HepG2 (cell line): ENCODE data around the gene TPGS1. TPM values are rescaled to one million over a fixed set of nuclear protein-coding genes. Genes with fewer than 3 reads are reported as not detected.
A peak's percentile ranks its signal among the peaks of the same experiment; 100 is the strongest.

ENCODE experiments used
- EP300 ChIP-seq, 3 experiments: sonication (generic) in 1 of 3; formaldehyde crosslinking in 1 of 3; IDR thresholded peaks; 2 replicates each; pipeline versions ENCODE4 v1.5.1 to v1.6.1; 2011 to 2020; ENCODE audit warnings: low read depth in 2 of 3, low read length in 2 of 3, borderline replicate concordance in 1 of 3, improper control_type of control experiment in 1 of 3, mild to moderate bottlenecking in 1 of 3, missing genetic modification reagents in 1 of 3, moderate library complexity in 1 of 3
- FOSL2 ChIP-seq: sonication (generic); formaldehyde crosslinking; IDR thresholded peaks from 2 replicates; pipeline ENCODE4 v1.4.0; 2020; ENCODE audit warnings: missing genetic modification reagents
- HNRNPK ChIP-seq: fragments of 200-400 bp; formaldehyde crosslinking; IDR thresholded peaks from 2 replicates; pipeline ENCODE4 v1.6.1; 2018; ENCODE audit warnings: low read length, low read depth, moderate library complexity, mild to moderate bottlenecking; ENCODE audit not compliant: poor library complexity, severe bottlenecking
- MAFF ChIP-seq: IDR thresholded peaks from 2 replicates; pipeline ENCODE4 v1.6.1; 2011; ENCODE audit warnings: low read depth, low read length, improper control_type of control experiment
- MIER3 ChIP-seq: IDR thresholded peaks from 2 replicates; pipeline ENCODE4 v1.6.1; 2016; ENCODE audit warnings: missing compliant biosample characterization, borderline replicate concordance
- MIXL1 ChIP-seq: IDR thresholded peaks from 2 replicates; pipeline ENCODE4 v1.6.1; 2016
- NFKB2 ChIP-seq: sonication (generic); formaldehyde crosslinking; IDR thresholded peaks from 2 replicates; pipeline ENCODE4 v1.4.0; 2020; ENCODE audit warnings: missing genetic modification reagents, borderline replicate concordance
- PHF20 ChIP-seq: sonication (generic); formaldehyde crosslinking; IDR thresholded peaks from 2 replicates; pipeline ENCODE4 v1.5.0; 2020; ENCODE audit warnings: mild to moderate bottlenecking, missing genetic modification reagents
- PTBP1 ChIP-seq: fragments of 200-400 bp; formaldehyde crosslinking; IDR thresholded peaks from 2 replicates; pipeline ENCODE4 v1.6.1; 2018; ENCODE audit warnings: low read length, low read depth; ENCODE audit not compliant: poor library complexity, severe bottlenecking
- RORA ChIP-seq: sonication (generic); formaldehyde crosslinking; IDR thresholded peaks from 2 replicates; pipeline ENCODE4 v1.5.0; 2020; ENCODE audit warnings: mild to moderate bottlenecking, missing genetic modification reagents, moderate library complexity
- ZBTB10 ChIP-seq: sonication (generic); formaldehyde crosslinking; IDR thresholded peaks from 2 replicates; pipeline ENCODE4 v1.4.0; 2020; ENCODE audit warnings: missing genetic modification reagents, borderline replicate concordance
- ZFP62 ChIP-seq: sonication (generic); formaldehyde crosslinking; IDR thresholded peaks from 2 replicates; pipeline ENCODE4 v1.4.0; 2020; ENCODE audit warnings: missing genetic modification reagents
- ZNF10 ChIP-seq: sonication (generic); formaldehyde crosslinking; IDR thresholded peaks from 2 replicates; pipeline ENCODE4 v1.4.0; 2020; ENCODE audit warnings: mild to moderate bottlenecking, low read depth, missing genetic modification reagents, borderline replicate concordance
- ZNF567 ChIP-seq: sonication (generic); formaldehyde crosslinking; IDR thresholded peaks from 2 replicates; pipeline ENCODE4 v1.8.1; 2023; ENCODE audit warnings: mild to moderate bottlenecking, missing genetic modification reagents, borderline replicate concordance
- ZSCAN20 ChIP-seq: sonication (generic); formaldehyde crosslinking; IDR thresholded peaks from 2 replicates; pipeline ENCODE4 v1.4.0; 2020; ENCODE audit warnings: missing genetic modification reagents, mild to moderate bottlenecking, borderline replicate concordance
- ZZZ3 ChIP-seq: sonication (generic); formaldehyde crosslinking; IDR thresholded peaks from 2 replicates; pipeline ENCODE4 v1.4.0; 2020; ENCODE audit warnings: missing genetic modification reagents, mild to moderate bottlenecking, borderline replicate concordance
- polyA plus RNA-seq, 8 experiments: library from polyadenylated mRNA; depleted of rRNA in 3 of 8; stranded (reverse) in 7 of 8; unstranded in 1 of 8; fragments of >200 nt; fragmentation: Illumina TruSeq in 4 of 8; extraction: Trizol in 4 of 8; gene quantifications; 2 replicates each; pipeline versions ENCODE4 v1.2.1 to v1.2.3, GENCODE V29; 2011 to 2016; ENCODE audit warnings: low read depth in 4 of 8, missing spikeins in 1 of 8, mixed read lengths in 1 of 8; ENCODE audit not compliant: insufficient read depth in 1 of 8
- total RNA-seq, 5 experiments: library from RNA; depleted of rRNA; stranded (reverse); fragments of >200 nt; fragmentation: Illumina TruSeq; extraction: Trizol; gene quantifications; 2 replicates each; pipeline ENCODE4 v1.2.3, GENCODE V29; 2016; ENCODE audit warnings: low read depth in 1 of 5
- TF ChIP-seq, protein P1 (sequence below): IDR thresholded peaks from 2 replicates; pipeline ENCODE4 v1.6.1; 2012; ENCODE audit warnings: low read depth, low read length, improper control_type of control experiment
- TF ChIP-seq, protein P2 (sequence below): sonication (generic); formaldehyde crosslinking; IDR thresholded peaks from 2 replicates; pipeline ENCODE4 v1.5.1; 2020; ENCODE audit warnings: mild to moderate bottlenecking, missing genetic modification reagents
- TF ChIP-seq, protein P3 (sequence below): sonication (generic); formaldehyde crosslinking; conservative IDR thresholded peaks from 2 replicates; pipeline ENCODE4 v1.8.1; 2023; ENCODE audit warnings: missing genetic modification reagents

The TPGS1 gene
- total and polyA plus RNA-seq, 2 of the 13 experiments (the other 11 are each of a cell fraction or from before 2014, with no cell fraction given): 1.1 to 6.2 TPM

DNA sequence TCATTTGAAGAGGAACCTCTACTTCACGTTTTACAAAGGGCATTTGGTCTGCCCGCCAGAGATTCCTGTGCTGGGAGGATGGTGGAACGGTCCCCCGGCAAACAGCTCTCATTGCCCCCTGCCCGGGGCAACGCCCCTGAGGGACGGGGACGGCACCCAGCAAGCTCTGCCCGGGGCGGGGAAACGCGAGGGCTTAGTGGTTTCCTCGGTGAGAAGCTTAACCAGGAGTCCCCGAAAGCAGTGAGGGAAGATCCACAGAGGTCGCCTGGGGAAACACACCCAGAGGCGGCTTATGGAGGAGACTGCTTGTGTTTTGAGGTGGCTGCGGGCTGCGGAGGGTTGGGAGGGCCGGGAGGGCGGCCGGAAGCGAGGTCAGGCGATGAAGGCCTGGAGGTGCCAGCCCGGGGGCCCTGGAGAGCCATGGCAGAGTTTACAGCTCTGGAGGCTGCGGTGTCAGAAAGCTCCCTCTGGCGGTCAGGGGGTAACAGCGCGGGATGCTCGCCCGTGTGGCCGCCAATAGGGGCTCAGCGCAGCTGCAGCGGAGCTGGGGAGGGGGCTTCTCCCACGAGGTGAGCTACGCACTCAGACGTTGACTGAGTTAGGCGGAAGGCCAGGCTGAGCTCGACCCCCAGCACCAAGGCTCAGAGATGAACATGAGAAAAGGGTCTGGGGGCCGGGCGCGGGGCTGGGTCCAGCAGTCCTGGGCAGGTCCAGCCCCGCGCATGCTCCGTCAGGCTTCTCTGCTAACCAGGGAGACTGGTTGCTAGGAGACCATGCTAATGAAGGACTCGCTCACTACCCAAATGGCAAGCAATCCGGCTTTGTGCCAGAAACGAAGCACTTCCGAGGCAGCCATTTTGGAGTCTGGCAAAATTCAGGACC, 652 bp upstream of the TPGS1 start (continued):
- TF ChIP-seq ZBTB10 (CRISPR knock-in tag) (no peak), ZNF10 (CRISPR knock-in tag) (no peak), EP300 (IDR thresholded peaks at IDR 0.05; ENCODE audit: low read depth in 2 of 2, low read length in 2 of 2) (no peak), EP300 (CRISPR knock-in tag; IDR thresholded peaks at IDR 0.05; ENCODE audit: borderline replicate concordance) (no peak), HNRNPK (no peak), MIXL1 (CRISPR knock-in tag) (no peak; the same call in 1 of the 2 replicates), PTBP1 (no peak), RORA (no peak), ZSCAN20 (CRISPR knock-in tag) (no peak; the same call in 1 of the 2 replicates), MIER3 (CRISPR knock-in tag) (peak; percentile 16; the same call in 1 of the 2 replicates), ZFP62 (CRISPR knock-in tag) (no peak), FOSL2 (peak; percentile 57; the same call in 1 of the 2 replicates), MAFF (no peak), ZZZ3 (CRISPR knock-in tag) (no peak), NFKB2 (CRISPR knock-in tag) (peak; percentile 62; the same call in 1 of the 2 replicates), ZNF567 (no peak), PHF20 (CRISPR knock-in tag) (no peak)
- TF ChIP-seq, protein P1, sequence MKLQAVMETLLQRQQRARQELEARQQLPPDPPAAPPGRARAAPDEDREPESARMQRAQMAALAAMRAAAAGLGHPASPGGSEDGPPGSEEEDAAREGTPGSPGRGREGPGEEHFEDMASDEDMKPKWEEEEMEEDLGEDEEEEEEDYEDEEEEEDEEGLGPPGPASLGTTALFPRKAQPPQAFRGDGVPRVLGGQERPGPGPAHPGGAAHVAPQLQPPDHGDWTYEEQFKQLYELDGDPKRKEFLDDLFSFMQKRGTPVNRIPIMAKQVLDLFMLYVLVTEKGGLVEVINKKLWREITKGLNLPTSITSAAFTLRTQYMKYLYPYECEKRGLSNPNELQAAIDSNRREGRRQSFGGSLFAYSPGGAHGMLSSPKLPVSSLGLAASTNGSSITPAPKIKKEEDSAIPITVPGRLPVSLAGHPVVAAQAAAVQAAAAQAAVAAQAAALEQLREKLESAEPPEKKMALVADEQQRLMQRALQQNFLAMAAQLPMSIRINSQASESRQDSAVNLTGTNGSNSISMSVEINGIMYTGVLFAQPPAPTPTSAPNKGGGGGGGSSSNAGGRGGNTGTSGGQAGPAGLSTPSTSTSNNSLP: no peak
- TF ChIP-seq, protein P2, sequence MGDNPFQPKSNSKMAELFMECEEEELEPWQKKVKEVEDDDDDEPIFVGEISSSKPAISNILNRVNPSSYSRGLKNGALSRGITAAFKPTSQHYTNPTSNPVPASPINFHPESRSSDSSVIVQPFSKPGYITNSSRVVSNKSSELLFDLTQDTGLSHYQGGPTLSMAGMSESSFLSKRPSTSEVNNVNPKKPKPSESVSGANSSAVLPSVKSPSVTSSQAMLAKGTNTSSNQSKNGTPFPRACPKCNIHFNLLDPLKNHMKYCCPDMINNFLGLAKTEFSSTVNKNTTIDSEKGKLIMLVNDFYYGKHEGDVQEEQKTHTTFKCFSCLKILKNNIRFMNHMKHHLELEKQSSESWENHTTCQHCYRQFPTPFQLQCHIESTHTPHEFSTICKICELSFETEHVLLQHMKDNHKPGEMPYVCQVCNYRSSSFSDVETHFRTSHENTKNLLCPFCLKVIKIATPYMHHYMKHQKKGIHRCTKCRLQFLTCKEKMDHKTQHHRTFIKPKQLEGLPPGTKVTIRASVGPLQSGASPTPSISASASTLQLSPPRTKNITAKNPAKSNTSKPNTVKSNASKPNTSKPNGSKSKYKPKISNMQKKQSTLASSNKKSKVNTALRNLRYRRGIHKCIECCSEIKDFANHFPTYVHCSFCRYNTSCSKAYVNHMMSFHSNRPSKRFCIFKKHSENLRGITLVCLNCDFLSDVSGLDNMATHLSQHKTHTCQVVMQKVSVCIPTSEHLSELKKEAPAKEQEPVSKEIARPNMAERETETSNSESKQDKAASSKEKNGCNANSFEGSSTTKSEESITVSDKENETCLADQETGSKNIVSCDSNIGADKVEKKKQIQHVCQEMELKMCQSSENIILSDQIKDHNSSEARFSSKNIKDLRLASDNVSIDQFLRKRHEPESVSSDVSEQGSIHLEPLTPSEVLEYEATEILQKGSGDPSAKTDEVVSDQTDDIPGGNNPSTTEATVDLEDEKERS: 0 out of 2 replicates have a peak, but pooled peaks have one; percentile 40
- TF ChIP-seq, protein P3, sequence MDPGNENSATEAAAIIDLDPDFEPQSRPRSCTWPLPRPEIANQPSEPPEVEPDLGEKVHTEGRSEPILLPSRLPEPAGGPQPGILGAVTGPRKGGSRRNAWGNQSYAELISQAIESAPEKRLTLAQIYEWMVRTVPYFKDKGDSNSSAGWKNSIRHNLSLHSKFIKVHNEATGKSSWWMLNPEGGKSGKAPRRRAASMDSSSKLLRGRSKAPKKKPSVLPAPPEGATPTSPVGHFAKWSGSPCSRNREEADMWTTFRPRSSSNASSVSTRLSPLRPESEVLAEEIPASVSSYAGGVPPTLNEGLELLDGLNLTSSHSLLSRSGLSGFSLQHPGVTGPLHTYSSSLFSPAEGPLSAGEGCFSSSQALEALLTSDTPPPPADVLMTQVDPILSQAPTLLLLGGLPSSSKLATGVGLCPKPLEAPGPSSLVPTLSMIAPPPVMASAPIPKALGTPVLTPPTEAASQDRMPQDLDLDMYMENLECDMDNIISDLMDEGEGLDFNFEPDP (CRISPR knock-in tag): no peak
